ENCODE measurements around the gene GLI2.

The GLI2 gene

DNA sequence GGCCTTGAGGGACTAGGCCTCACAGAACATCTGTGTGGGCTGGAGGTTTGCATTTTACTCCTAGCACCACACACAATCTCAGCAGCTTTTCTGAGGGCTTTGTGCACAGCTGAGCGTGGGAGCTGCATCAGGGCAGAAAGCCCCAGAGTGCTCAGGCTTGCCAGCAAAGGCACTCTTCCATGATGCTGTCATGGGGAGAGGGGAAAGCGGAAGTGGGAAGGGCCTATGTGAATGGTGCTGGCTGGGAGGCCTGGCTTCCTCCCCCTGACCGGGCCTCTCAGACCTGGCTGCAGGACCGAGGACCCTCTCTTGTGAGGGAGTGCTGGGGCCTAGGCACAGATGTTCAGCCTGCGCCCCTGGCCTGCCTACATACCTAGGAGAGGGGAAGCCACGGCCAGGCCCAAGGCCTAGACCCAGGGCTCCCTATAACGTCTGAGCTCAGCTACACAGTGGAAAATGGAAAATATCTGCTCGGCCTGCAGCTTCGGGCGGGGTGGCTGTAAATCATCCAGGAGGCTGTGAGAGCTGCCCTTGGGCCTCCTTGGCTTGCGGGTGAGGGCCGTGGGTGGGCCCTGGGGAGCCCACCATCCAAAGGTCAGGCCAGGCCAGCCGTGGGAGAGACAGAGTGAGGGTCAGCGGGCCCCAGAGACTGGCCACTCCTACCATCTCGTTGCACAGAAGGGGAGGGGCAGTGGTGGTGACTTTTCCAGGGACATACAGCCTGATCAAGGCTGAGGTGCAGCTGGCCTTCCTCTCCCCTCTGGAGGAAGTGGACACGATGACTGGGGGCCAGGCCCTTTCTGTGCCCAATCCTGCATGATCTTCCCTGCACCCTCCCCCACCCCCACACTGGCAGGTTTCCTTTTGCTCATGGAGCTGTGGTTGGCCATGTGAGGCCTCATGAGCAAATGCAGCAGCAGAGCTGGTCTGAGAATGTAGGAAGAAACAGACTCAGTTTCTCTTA lies 22.8 kb downstream of the GLI2 start:
- Mint-ChIP-seq H3K9me3 (no peaks in the 10 kb centered on the region), H3K27me3 (peaks cover 44% of the 10 kb centered on the region), H3K27ac (ENCODE audit: low read depth) (no peak overlapping the region), H3K36me3 (ENCODE audit: insufficient read depth) (no peaks in the 10 kb centered on the region), H3K4me3 (no peak overlapping the region), H3K4me1 (no peaks in the 10 kb centered on the region)
- ATAC-seq (replicated peaks; ENCODE audit: extremely low read depth, poor library complexity, severe bottlenecking) (no peak), DNase-seq (ENCODE audit: low spot score in 2 of 2) (no peak)

- ATAC-seq (replicated peaks; ENCODE audit: extremely low read depth, poor library complexity, severe bottlenecking), result no peak
- no peak overlapping the region for H3K4me3 Mint-ChIP-seq
- H3K36me3 Mint-ChIP-seq (ENCODE audit: insufficient read depth), result peaks cover 1% of the 10 kb centered on the region
Observed at GRCh38 chr2:120759543-120760331, 24.1 kb downstream of the GLI2 start.

GRCh38 chr2:120760446-120761135 lies 24.9 kb downstream of the GLI2 start:
- no peaks in the 10 kb centered on the region for H3K9me3 Mint-ChIP-seq
- DNase-seq (ENCODE audit: low spot score in 2 of 2), result no peak
- H3K27ac Mint-ChIP-seq (ENCODE audit: low read depth), result no peak overlapping the region
- H3K36me3 Mint-ChIP-seq (ENCODE audit: insufficient read depth), result peaks cover 1% of the 10 kb centered on the region
- no peak for ATAC-seq (replicated peaks; ENCODE audit: extremely low read depth, poor library complexity, severe bottlenecking)
- H3K4me1 Mint-ChIP-seq, result no peaks in the 10 kb centered on the region
- no peak overlapping the region for H3K4me3 Mint-ChIP-seq
- peaks cover 44% of the 10 kb centered on the region for H3K27me3 Mint-ChIP-seq

More at GRCh38 chr2:120759543-120760331, 24.1 kb downstream of the GLI2 start:
- Mint-ChIP-seq H3K27me3 (peaks cover 44% of the 10 kb centered on the region), H3K4me1 (no peaks in the 10 kb centered on the region), H3K27ac (ENCODE audit: low read depth) (no peak overlapping the region), H3K9me3 (no peaks in the 10 kb centered on the region)
- no peak for DNase-seq (ENCODE audit: low spot score in 2 of 2)

GRCh38 chr2:120761164-120761861 lies 25.6 kb downstream of the GLI2 start:
- Mint-ChIP-seq H3K36me3 (ENCODE audit: insufficient read depth) (peaks cover 1% of the 10 kb centered on the region), H3K27ac (ENCODE audit: low read depth) (no peak overlapping the region), H3K4me3 (no peak overlapping the region), H3K27me3 (peaks cover 44% of the 10 kb centered on the region), H3K4me1 (no peaks in the 10 kb centered on the region), H3K9me3 (no peaks in the 10 kb centered on the region)
- DNase-seq (ENCODE audit: low spot score in 2 of 2), result no peak
- no peak for ATAC-seq (replicated peaks; ENCODE audit: extremely low read depth, poor library complexity, severe bottlenecking)

DNA sequence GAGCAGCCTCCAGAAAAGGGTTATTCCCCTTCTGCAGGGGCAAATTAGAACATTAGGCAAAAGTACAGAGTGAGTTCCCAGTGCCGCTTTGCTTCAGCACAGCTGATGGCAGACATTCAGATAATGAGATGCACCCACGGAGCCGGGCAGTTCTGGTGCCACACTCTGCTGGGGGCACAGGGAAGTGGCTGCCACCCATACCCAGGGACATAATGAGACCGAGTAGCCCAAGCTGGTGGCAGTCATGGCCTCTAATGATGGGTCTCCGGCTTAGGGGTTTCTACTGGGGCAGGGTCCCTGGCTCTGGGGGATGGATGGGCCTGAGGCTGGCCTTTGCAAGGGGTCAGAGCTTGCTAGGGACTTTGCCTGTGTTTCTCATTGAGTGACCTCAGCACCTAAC lies 26.2 kb downstream of the GLI2 start:
- H3K27ac Mint-ChIP-seq (ENCODE audit: low read depth), result no peak overlapping the region
- no peaks in the 10 kb centered on the region for H3K4me1 Mint-ChIP-seq
- H3K36me3 Mint-ChIP-seq (ENCODE audit: insufficient read depth), result peaks cover 1% of the 10 kb centered on the region
- no peak for ATAC-seq (replicated peaks; ENCODE audit: extremely low read depth, poor library complexity, severe bottlenecking)
- no peak for DNase-seq (ENCODE audit: low spot score in 2 of 2)
- no peak overlapping the region for H3K4me3 Mint-ChIP-seq
- peaks cover 38% of the 10 kb centered on the region for H3K27me3 Mint-ChIP-seq
- no peaks in the 10 kb centered on the region for H3K9me3 Mint-ChIP-seq

DNA sequence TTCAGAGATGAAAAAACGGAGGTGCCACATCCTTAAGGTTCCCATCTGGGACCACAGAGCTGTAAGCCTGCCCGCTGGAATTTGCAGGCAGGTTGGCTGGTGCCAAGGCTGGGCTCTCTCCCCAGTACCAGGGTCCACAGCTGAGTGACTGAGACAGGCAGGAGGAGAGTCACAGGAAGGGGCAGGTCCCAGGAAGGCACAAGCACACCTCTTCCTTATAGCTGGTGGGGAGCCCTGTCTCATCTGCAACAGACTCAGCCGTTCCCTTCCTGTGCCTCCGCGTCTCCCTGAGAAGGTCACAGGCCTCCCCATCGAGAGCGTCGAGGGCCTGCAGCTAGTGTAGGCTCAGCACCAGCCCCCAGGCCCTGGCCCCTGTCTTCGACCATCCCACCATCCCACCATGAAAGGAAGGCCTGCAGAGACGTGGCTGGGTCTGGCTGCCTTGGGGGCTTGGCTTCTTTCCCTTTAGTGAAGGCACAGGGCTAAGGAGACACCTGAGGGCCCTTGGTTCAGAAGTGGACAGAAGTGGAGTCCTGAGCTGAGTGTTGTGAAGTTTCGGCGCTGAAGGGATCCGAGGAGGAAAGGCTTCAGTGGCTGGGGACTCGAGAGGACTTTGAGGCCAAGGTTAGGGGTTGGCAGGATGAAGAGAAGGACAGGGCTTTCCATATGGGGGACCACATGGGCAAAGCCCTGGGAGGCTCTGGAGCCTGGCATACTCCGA lies 26.8 kb downstream of the GLI2 start:
- no peaks in the 10 kb centered on the region for H3K9me3 Mint-ChIP-seq
- no peak for ATAC-seq (replicated peaks; ENCODE audit: extremely low read depth, poor library complexity, severe bottlenecking)
- H3K27ac Mint-ChIP-seq (ENCODE audit: low read depth), result no peak overlapping the region
- peaks cover 32% of the 10 kb centered on the region for H3K27me3 Mint-ChIP-seq
- H3K4me1 Mint-ChIP-seq, result no peaks in the 10 kb centered on the region
- no peak for DNase-seq (ENCODE audit: low spot score in 2 of 2)
- H3K4me3 Mint-ChIP-seq, result no peak overlapping the region
- H3K36me3 Mint-ChIP-seq (ENCODE audit: insufficient read depth), result peaks cover 1% of the 10 kb centered on the region

DNA sequence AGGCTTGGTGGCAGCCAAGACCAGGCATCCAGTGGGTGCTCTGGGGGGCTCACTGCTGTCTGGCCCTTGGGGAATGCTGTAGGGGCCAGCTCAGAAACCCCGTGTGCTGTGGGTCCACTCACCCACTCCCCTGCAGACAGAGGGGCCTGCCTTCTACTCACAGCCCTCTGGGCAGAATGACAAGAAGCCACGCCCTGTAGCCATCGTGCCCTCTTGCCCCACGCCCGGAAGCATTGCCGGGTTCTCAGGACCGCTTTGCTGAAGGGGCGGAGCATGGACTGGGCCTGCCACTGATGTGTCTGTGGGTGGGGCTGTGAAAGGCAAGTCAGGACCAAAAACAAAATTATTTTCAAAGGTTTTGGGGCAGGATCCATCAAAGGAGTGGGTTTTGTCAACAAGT lies 27.8 kb downstream of the GLI2 start:
- DNase-seq (ENCODE audit: low spot score in 2 of 2) (no peak), ATAC-seq (replicated peaks; ENCODE audit: extremely low read depth, poor library complexity, severe bottlenecking) (no peak)
- no peaks in the 10 kb centered on the region for H3K9me3 Mint-ChIP-seq

DNA sequence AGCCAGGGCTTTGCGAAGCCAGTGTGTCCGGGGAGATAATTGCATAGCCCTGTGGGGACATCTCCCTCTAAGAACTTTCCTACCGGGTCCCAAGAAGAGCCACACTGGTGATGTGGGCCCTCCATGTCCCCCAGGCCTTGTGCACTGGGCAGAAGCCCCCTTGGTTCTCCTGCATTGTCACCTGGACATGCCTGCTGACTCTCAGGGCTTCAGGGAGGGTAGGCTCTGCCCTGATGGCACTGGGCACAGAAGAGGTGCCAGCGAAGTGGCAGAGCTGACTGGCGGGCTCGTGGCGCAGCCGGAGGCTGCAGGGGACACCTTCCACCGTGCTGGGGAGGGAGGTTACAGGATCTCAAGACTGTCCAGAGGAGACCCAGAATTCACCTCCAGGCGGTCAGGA lies 28.3 kb downstream of the GLI2 start:
- peaks cover 1% of the 10 kb centered on the region for H3K36me3 Mint-ChIP-seq (ENCODE audit: insufficient read depth)
- no peak overlapping the region for H3K27ac Mint-ChIP-seq (ENCODE audit: low read depth)
- no peaks in the 10 kb centered on the region for H3K9me3 Mint-ChIP-seq
- ATAC-seq (replicated peaks; ENCODE audit: extremely low read depth, poor library complexity, severe bottlenecking), result no peak
- DNase-seq (ENCODE audit: low spot score in 2 of 2), result no peak
- peaks cover 20% of the 10 kb centered on the region for H3K27me3 Mint-ChIP-seq
- H3K4me1 Mint-ChIP-seq, result no peaks in the 10 kb centered on the region
- no peak overlapping the region for H3K4me3 Mint-ChIP-seq

More for the DNA sequence above, 27.8 kb downstream of the GLI2 start:
- H3K4me3 Mint-ChIP-seq, result no peak overlapping the region
- peaks cover 1% of the 10 kb centered on the region for H3K36me3 Mint-ChIP-seq (ENCODE audit: insufficient read depth)
- no peaks in the 10 kb centered on the region for H3K4me1 Mint-ChIP-seq
- no peak overlapping the region for H3K27ac Mint-ChIP-seq (ENCODE audit: low read depth)
- H3K27me3 Mint-ChIP-seq, result peaks cover 22% of the 10 kb centered on the region

- Mint-ChIP-seq H3K27me3 (peaks cover 20% of the 10 kb centered on the region), H3K4me1 (no peaks in the 10 kb centered on the region), H3K9me3 (no peaks in the 10 kb centered on the region), H3K36me3 (ENCODE audit: insufficient read depth) (peaks cover 3% of the 10 kb centered on the region), H3K4me3 (no peak overlapping the region), H3K27ac (ENCODE audit: low read depth) (no peak overlapping the region)
- DNase-seq (ENCODE audit: low spot score in 2 of 2) (no peak), ATAC-seq (replicated peaks; ENCODE audit: extremely low read depth, poor library complexity, severe bottlenecking) (no peak)
Observed at GRCh38 chr2:120764492-120764891, 28.8 kb downstream of the GLI2 start.

DNA sequence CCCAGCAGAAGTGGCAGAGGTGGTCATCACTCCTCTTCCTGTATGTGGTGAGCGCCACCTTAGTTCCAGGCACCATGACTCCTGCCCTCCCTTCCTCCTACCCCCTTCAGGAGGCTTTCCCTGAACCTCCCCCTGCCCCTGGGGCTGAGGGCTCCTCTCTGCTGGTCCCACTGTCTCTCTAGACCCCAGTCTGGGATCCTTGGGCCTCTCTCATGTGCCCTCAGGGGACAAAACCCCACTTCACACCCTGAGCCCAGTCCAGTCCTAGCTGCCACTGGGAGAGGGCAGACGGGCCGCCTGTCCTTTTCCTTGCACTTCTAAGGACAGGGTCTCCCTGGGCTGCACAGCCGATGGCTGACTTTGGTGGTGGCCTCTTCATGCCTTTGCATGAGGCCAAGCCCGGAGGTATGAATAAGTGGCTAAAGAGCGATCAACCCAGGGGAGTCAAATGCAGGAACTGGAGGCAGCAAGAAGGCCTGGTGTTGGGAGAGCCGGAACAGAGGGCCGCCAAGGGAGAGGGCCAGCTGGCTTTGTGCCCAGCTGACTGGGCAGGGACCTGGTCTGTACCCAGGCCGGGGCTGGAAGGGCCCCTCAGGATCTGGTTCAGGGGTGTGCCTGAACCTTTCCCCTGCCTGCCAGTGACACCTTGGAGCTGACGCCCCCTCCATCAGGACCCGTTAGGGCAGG lies 29.5 kb downstream of the GLI2 start:
- peaks cover 3% of the 10 kb centered on the region for H3K36me3 Mint-ChIP-seq (ENCODE audit: insufficient read depth)
- ATAC-seq (replicated peaks; ENCODE audit: extremely low read depth, poor library complexity, severe bottlenecking), result no peak
- no peaks in the 10 kb centered on the region for H3K9me3 Mint-ChIP-seq
- no peaks in the 10 kb centered on the region for H3K4me1 Mint-ChIP-seq
- H3K4me3 Mint-ChIP-seq, result no peak overlapping the region
- no peak overlapping the region for H3K27ac Mint-ChIP-seq (ENCODE audit: low read depth)
- no peak for DNase-seq (ENCODE audit: low spot score in 2 of 2)
- peaks cover 19% of the 10 kb centered on the region for H3K27me3 Mint-ChIP-seq

DNA sequence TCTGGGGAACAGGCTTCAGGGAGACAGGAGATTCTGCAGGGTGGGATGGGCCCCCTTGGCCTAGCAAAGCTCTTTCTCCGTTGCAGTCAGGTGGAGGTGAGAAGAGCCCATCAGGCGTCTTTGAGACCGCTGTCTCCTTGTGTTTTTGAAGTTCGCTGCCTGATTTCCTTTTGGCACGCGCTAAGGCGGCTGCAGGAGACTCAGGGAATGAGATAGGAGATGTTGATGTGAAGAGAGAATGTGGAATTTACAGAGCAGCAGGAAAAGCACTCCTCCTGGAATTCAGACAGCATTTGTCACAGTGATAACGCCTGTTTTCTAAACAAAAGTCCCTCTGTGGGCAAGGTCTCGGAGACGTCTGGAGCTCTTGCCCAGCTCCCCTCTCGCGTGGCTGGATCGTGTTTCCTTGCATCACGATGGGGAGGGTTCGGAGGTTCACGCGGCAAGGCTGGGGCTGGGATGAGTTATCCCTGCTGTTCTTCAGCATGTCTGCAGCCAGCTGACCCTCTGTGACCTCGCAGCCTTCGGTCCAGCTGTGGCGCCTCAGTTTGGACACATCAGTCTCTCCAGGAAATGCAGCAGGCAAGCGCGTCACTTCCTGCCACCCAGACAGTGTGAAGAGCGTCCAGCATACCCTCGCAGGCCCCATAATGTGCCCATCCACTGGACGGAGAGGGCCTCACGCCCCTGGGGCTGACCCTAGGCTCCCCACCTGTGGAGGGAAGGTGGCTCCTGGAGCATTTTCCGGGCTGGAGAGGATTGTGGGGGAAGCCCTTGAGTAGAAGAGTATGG lies 30.2 kb downstream of the GLI2 start:
- DNase-seq (ENCODE audit: low spot score in 2 of 2) (no peak), ATAC-seq (replicated peaks; ENCODE audit: extremely low read depth, poor library complexity, severe bottlenecking) (no peak)
- H3K9me3 Mint-ChIP-seq, result no peaks in the 10 kb centered on the region
- H3K4me3 Mint-ChIP-seq, result no peak overlapping the region
- peaks cover 3% of the 10 kb centered on the region for H3K36me3 Mint-ChIP-seq (ENCODE audit: insufficient read depth)
- no peak overlapping the region for H3K27ac Mint-ChIP-seq (ENCODE audit: low read depth)
- no peaks in the 10 kb centered on the region for H3K4me1 Mint-ChIP-seq
- peaks cover 12% of the 10 kb centered on the region for H3K27me3 Mint-ChIP-seq

Data from central memory CD8-positive, alpha-beta T cell (primary cell).